Common myeloid progenitor, CD34-positive (primary cell): ENCODE measurements around the gene PDCD1LG2.

Experiments
- CTCF ChIA-PET: fragments of 350-600 bp; sonication (Branson Sonifier 250); formaldehyde crosslinking; loops from one replicate; lab custom pipeline; 2021; ENCODE audit warnings: antibody characterized with exemption; lab: Charles Lee
- POLR2A ChIA-PET: fragments of 350-600 bp; sonication (Branson Sonifier 250); formaldehyde crosslinking; loops from one replicate; lab custom pipeline; 2021; ENCODE audit warnings: antibody characterized with exemption; lab: Charles Lee
- DNase-seq, 3 donors: peaks; one replicate each; pipeline versions ENCODE4 v3.0.0 to v3.0.0-alpha.2; 2013
- H3K27ac ChIP-seq, 2 experiments: 1 replicate in 1 of 2; 2 replicates in 1 of 2; pipeline ENCODE4 v1.7.0; 2013; ENCODE audit warnings: inconsistent platforms in 2 of 2, low read length in 2 of 2, mild to moderate bottlenecking in 2 of 2, low read depth in 1 of 2, moderate library complexity in 1 of 2; ENCODE audit not compliant: severe bottlenecking in 2 of 2, insufficient read depth in 1 of 2, poor library complexity in 1 of 2
- H3K27me3 ChIP-seq, 5 experiments: replicated peaks in 2 of 5; 1 replicate in 3 of 5; 2 replicates in 2 of 5; pipeline versions ENCODE4 v1.6.1 to v1.7.0; 2013; ENCODE audit warnings: low read length in 4 of 5, mild to moderate bottlenecking in 2 of 5, moderate library complexity in 2 of 5, inconsistent platforms in 1 of 5; ENCODE audit not compliant: insufficient read depth in 5 of 5, control insufficient read depth in 4 of 5
- H3K36me3 ChIP-seq, 4 experiments: 1 replicate in 2 of 4; 2 replicates in 2 of 4; pipeline versions ENCODE4 v1.6.1 to v1.7.0; 2013; ENCODE audit warnings: low read length in 3 of 4, control low read depth in 1 of 4, mild to moderate bottlenecking in 1 of 4; ENCODE audit not compliant: control insufficient read depth in 4 of 4, insufficient read depth in 4 of 4
- H3K4me1 ChIP-seq, 4 experiments: 1 replicate in 3 of 4; 2 replicates in 1 of 4; pipeline versions ENCODE4 v1.6.1 to v1.7.1; 2013; ENCODE audit warnings: low read length in 3 of 4, mild to moderate bottlenecking in 3 of 4, control low read depth in 1 of 4, inconsistent platforms in 1 of 4, moderate library complexity in 1 of 4; ENCODE audit not compliant: control insufficient read depth in 4 of 4, insufficient read depth in 4 of 4; ENCODE audit errors: control extremely low read depth in 1 of 4
- H3K4me3 ChIP-seq, 7 experiments: 1 replicate in 4 of 7; 2 replicates in 3 of 7; pipeline versions ENCODE4 v1.5.1 to v1.7.0; 2013; ENCODE audit warnings: mild to moderate bottlenecking in 7 of 7, low read length in 6 of 7, moderate library complexity in 6 of 7, inconsistent platforms in 2 of 7, low read depth in 2 of 7, control low read depth in 1 of 7; ENCODE audit not compliant: insufficient read depth in 4 of 7, control insufficient read depth in 1 of 7; ENCODE audit errors: extremely low read depth in 1 of 7
- H3K9me3 ChIP-seq, 5 experiments: 1 replicate in 4 of 5; 2 replicates in 1 of 5; pipeline versions ENCODE4 v1.6.1 to v1.7.1; 2013; ENCODE audit warnings: low read length in 4 of 5, mild to moderate bottlenecking in 2 of 5, inconsistent platforms in 1 of 5, low read depth in 1 of 5, moderate library complexity in 1 of 5; ENCODE audit not compliant: control insufficient read depth in 4 of 5, insufficient read depth in 2 of 5; ENCODE audit errors: control extremely low read depth in 1 of 5
- WGBS: methylation state at CpG from one replicate; pipeline ENCODE4 v1.1.5; 2013; ENCODE audit not compliant: insufficient coverage; 5-methylcytosine and 5-hydroxymethylcytosine counted together

PDCD1LG2 gene

GRCh38 chr9:5509573-5509972 is 758 bp upstream of the PDCD1LG2 start:
- peaks cover 0 to 15% (median 3%) of the 10 kb centered on the region in 4 experiments for H3K4me1 ChIP-seq
- no peaks in the 10 kb centered on the region for H3K36me3 ChIP-seq
- H3K27ac ChIP-seq, result no peak overlapping the region
- ChIA-PET POLR2A (no interaction called here), CTCF (no interaction called here)
- WGBS, result 100% methylated on average over 2 of the region's 2 CpGs
- no peaks in the 10 kb centered on the region for H3K27me3 ChIP-seq
- H3K9me3 ChIP-seq, result peaks cover 0 to 2% (median 0%) of the 10 kb centered on the region in 5 experiments
- no peak for DNase-seq
- no peak overlapping the region for H3K4me3 ChIP-seq

- peaks cover 0 to 15% (median 3%) of the 10 kb centered on the region in 4 experiments for H3K4me1 ChIP-seq
- POLR2A ChIA-PET, result no interaction called here
Measured at GRCh38 chr9:5510989-5511388, 658 bp downstream of the PDCD1LG2 start.

GRCh38 chr9:5511476-5511875 is 1.1 kb downstream of the PDCD1LG2 start:
- 100% methylated on average over 1 of the region's 1 CpG for WGBS
- ChIA-PET POLR2A (no interaction called here), CTCF (interaction anchor here (0.8 to 1.6 kb wide), 2 partner anchors 23 to 39 kb away, joined by 3 to 4 read pairs; no protein-coding TSS in a partner anchor)
- Histone ChIP-seq H3K27ac (no peak overlapping the region), H3K27me3 (no peaks in the 10 kb centered on the region), H3K4me3 (no peak overlapping the region), H3K9me3 (no peaks in the 10 kb centered on the region), H3K36me3 (no peaks in the 10 kb centered on the region), H3K4me1 (peaks cover 0 to 15% (median 3%) of the 10 kb centered on the region in 4 experiments)
- no peak for DNase-seq

More at GRCh38 chr9:5510989-5511388, 658 bp downstream of the PDCD1LG2 start:
- H3K9me3 ChIP-seq, result no peaks in the 10 kb centered on the region
- CTCF ChIA-PET, result interaction anchor here (0.8 to 1.6 kb wide), 5 partner anchors 22 to 90 kb away, joined by 3 to 4 read pairs (median 3); no protein-coding TSS in a partner anchor
- no peak for DNase-seq
- no peaks in the 10 kb centered on the region for H3K36me3 ChIP-seq
- no peaks in the 10 kb centered on the region for H3K27me3 ChIP-seq
- no peak overlapping the region for H3K27ac ChIP-seq
- WGBS, result no CpG with 5 or more reads among the region's 3 CpGs
- H3K4me3 ChIP-seq, result peak overlapping the region in 1 of 7 experiments; percentile 50

GRCh38 chr9:5511935-5512580 is 1.7 kb downstream of the PDCD1LG2 start:
- no peak for DNase-seq
- WGBS, result 87% methylated on average over 6 of the region's 6 CpGs
- Histone ChIP-seq H3K4me1 (peaks cover 0 to 15% (median 3%) of the 10 kb centered on the region in 4 experiments), H3K27me3 (no peaks in the 10 kb centered on the region), H3K27ac (no peak overlapping the region), H3K36me3 (no peaks in the 10 kb centered on the region), H3K4me3 (no peak overlapping the region), H3K9me3 (no peaks in the 10 kb centered on the region)
- CTCF ChIA-PET, result interaction anchor here (1.5 to 1.6 kb wide), 2 partner anchors 22 to 76 kb away, joined by 3 to 4 read pairs; no protein-coding TSS in a partner anchor
- POLR2A ChIA-PET, result no interaction called here

GRCh38 chr9:5512658-5513452 is 2.5 kb downstream of the PDCD1LG2 start:
- POLR2A ChIA-PET, result no interaction called here
- H3K36me3 ChIP-seq, result no peaks in the 10 kb centered on the region

GRCh38 chr9:5513966-5514616 is 3.8 kb downstream of the PDCD1LG2 start:
- 100% methylated on average over 1 of the region's 2 CpGs for WGBS
- Histone ChIP-seq H3K27me3 (no peaks in the 10 kb centered on the region), H3K36me3 (no peaks in the 10 kb centered on the region), H3K4me1 (peaks cover 7 to 26% (median 12%) of the 10 kb centered on the region in 4 experiments), H3K27ac (no peak overlapping the region), H3K4me3 (no peak overlapping the region), H3K9me3 (no peaks in the 10 kb centered on the region)
- CTCF ChIA-PET, result no interaction called here
- no peak for DNase-seq
- POLR2A ChIA-PET, result no interaction called here

More at GRCh38 chr9:5512658-5513452, 2.5 kb downstream of the PDCD1LG2 start:
- H3K27me3 ChIP-seq, result no peaks in the 10 kb centered on the region
- H3K27ac ChIP-seq, result no peak overlapping the region
- CTCF ChIA-PET, result interaction anchor here (1.5 kb wide), 1 partner anchor 75 kb away, joined by 3 read pairs; no protein-coding TSS in a partner anchor
- no peaks in the 10 kb centered on the region for H3K9me3 ChIP-seq
- H3K4me1 ChIP-seq, result peaks cover 0 to 17% (median 3%) of the 10 kb centered on the region in 4 experiments
- no peak for DNase-seq
- H3K4me3 ChIP-seq, result no peak overlapping the region
- 100% methylated on average over 2 of the region's 2 CpGs for WGBS
